ENCODE data around the gene BCL7A. TPM values are rescaled to one million over a fixed set of nuclear protein-coding genes. Genes with fewer than 3 reads are reported as not detected.

The BCL7A gene
- total and polyA plus RNA-seq, 2 experiments from 2014 or later, result 12.7 to 14.9 TPM

DNA sequence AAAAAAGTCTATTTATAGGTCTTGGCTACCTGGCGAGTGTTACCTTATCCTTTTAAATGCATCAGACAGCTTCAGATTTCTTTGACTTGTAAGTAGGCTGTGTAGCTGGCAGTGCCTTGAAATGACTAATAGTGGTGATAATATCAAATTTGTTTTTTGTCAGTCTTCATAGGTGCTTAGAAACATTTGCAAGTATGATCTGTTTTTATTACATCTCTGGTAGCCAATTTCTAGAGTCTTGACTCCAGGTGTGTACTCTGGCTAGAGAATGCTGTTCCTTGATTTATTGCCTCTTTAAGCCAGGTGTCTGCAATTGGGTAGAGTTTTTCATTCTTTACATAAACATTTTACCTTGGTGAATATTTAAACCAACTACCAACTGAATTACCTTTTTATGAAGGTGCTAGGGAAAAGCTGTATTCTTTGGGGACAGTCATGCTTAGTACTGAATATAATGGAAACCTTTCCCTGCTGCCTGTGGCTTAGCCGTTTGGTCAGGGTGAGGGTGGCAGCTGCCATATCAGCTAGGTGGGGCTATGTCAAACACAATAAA is 89.5 kb downstream of the BCL7A start:
- Histone ChIP-seq H3K4me1 (ENCODE audit: insufficient read depth) (peaks cover 5% of the 10 kb centered on the region; the same call in 1 of the 2 replicates), H3K9me2 (ENCODE audit: insufficient read depth) (no peaks in the 10 kb centered on the region), H2AFZ (no peak overlapping the region), H3K4me3 (no peak overlapping the region), H3K4me2 (no peak overlapping the region), H3K27ac (ENCODE audit: low read depth) (no peak overlapping the region), H4K20me1 (replicated peaks; ENCODE audit: insufficient read depth) (peaks cover 4% of the 10 kb centered on the region), H3K27me3 (ENCODE audit: insufficient read depth) (no peaks in the 10 kb centered on the region), H3K79me2 (replicated peaks; ENCODE audit: insufficient read depth) (peaks cover 27% of the 10 kb centered on the region), H3F3A (replicated peaks; ENCODE audit: low read depth) (no peaks in the 10 kb centered on the region), H3K36me3 (ENCODE audit: insufficient read depth) (no peaks in the 10 kb centered on the region)
- Mint-ChIP-seq H3K4me1 (peaks cover 8% of the 10 kb centered on the region; the same call in 2 of the 3 replicates), H3K36me3 (ENCODE audit: low read depth) (no peaks in the 10 kb centered on the region), H3K9me3 (no peaks in the 10 kb centered on the region), H3K4me3 (no peak overlapping the region), H3K27ac (no peak overlapping the region; the same call in 1 of the 2 replicates), H3K27me3 (ENCODE audit: insufficient read depth, low read depth, poor library complexity) (peaks cover 2% of the 10 kb centered on the region)
- DNase-seq (ENCODE audit: low spot score) (no peak), ATAC-seq (no peak)
- TF ChIP-seq ZNF114 (CRISPR knock-in tag; IDR thresholded peaks at IDR 0.05), result no peak
- TF ChIP-seq, protein P1, sequence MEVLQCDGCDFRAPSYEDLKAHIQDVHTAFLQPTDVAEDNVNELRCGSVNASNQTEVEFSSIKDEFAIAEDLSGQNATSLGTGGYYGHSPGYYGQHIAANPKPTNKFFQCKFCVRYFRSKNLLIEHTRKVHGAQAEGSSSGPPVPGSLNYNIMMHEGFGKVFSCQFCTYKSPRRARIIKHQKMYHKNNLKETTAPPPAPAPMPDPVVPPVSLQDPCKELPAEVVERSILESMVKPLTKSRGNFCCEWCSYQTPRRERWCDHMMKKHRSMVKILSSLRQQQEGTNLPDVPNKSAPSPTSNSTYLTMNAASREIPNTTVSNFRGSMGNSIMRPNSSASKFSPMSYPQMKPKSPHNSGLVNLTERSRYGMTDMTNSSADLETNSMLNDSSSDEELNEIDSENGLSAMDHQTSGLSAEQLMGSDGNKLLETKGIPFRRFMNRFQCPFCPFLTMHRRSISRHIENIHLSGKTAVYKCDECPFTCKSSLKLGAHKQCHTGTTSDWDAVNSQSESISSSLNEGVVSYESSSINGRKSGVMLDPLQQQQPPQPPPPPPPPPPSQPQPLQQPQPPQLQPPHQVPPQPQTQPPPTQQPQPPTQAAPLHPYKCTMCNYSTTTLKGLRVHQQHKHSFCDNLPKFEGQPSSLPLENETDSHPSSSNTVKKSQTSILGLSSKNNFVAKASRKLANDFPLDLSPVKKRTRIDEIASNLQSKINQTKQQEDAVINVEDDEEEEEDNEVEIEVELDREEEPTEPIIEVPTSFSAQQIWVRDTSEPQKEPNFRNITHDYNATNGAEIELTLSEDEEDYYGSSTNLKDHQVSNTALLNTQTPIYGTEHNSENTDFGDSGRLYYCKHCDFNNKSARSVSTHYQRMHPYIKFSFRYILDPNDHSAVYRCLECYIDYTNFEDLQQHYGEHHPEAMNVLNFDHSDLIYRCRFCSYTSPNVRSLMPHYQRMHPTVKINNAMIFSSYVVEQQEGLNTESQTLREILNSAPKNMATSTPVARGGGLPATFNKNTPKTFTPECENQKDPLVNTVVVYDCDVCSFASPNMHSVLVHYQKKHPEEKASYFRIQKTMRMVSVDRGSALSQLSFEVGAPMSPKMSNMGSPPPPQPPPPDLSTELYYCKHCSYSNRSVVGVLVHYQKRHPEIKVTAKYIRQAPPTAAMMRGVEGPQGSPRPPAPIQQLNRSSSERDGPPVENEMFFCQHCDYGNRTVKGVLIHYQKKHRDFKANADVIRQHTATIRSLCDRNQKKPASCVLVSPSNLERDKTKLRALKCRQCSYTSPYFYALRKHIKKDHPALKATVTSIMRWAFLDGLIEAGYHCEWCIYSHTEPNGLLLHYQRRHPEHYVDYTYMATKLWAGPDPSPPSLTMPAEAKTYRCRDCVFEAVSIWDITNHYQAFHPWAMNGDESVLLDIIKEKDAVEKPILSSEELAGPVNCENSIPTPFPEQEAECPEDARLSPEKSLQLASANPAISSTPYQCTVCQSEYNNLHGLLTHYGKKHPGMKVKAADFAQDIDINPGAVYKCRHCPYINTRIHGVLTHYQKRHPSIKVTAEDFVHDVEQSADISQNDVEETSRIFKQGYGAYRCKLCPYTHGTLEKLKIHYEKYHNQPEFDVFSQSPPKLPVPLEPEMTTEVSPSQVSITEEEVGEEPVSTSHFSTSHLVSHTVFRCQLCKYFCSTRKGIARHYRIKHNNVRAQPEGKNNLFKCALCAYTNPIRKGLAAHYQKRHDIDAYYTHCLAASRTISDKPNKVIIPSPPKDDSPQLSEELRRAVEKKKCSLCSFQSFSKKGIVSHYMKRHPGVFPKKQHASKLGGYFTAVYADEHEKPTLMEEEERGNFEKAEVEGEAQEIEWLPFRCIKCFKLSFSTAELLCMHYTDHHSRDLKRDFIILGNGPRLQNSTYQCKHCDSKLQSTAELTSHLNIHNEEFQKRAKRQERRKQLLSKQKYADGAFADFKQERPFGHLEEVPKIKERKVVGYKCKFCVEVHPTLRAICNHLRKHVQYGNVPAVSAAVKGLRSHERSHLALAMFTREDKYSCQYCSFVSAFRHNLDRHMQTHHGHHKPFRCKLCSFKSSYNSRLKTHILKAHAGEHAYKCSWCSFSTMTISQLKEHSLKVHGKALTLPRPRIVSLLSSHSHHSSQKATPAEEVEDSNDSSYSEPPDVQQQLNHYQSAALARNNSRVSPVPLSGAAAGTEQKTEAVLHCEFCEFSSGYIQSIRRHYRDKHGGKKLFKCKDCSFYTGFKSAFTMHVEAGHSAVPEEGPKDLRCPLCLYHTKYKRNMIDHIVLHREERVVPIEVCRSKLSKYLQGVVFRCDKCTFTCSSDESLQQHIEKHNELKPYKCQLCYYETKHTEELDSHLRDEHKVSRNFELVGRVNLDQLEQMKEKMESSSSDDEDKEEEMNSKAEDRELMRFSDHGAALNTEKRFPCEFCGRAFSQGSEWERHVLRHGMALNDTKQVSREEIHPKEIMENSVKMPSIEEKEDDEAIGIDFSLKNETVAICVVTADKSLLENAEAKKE (CRISPR knock-in tag; IDR thresholded peaks at IDR 0.05), result no peak
- no peak for TF ChIP-seq JUNB (IDR thresholded peaks at IDR 0.05; ENCODE audit: unreplicated experiment)
- TF ChIP-seq EZH2phosphoT487 (IDR thresholded peaks at IDR 0.05; ENCODE audit: unreplicated experiment), result no peak
- no peak for TF ChIP-seq ZNF331 (CRISPR knock-in tag; IDR thresholded peaks at IDR 0.05; ENCODE audit: low read depth)
- no peak for TF ChIP-seq CREB1 (CRISPR knock-in tag; IDR thresholded peaks at IDR 0.05; ENCODE audit: low read depth)
- no peak for TF ChIP-seq STAT1 (IDR thresholded peaks at IDR 0.05; ENCODE audit: unreplicated experiment)
- TF ChIP-seq POLR2AphosphoS5 (IDR thresholded peaks at IDR 0.05; ENCODE audit: low read depth), result no peak
- TF ChIP-seq NANOG (IDR thresholded peaks at IDR 0.05; ENCODE audit: borderline replicate concordance), result no peak

Other genes starting within 250 kb of the BCL7A start
- 31.9 and 53.4 TPM in 2 replicates for gene RHOF, start 228.2 kb upstream of the BCL7A start, total RNA-seq (2014; rRNA removed; shearing (Covaris generic))
- 8.7 and 10.5 TPM in 2 replicates for gene RHOF, start 228.2 kb upstream of the BCL7A start, polyA plus RNA-seq (2016; fragmentation: Nextera tagmentation; extraction: Ambion mirVana)
- 8.7 and 8.9 TPM in 2 replicates for gene SETD1B, start 217.9 kb upstream of the BCL7A start, total RNA-seq (2014; rRNA removed; shearing (Covaris generic))
- 3.1 and 3.4 TPM in 2 replicates for gene SETD1B, start 217.9 kb upstream of the BCL7A start, polyA plus RNA-seq (2016; fragmentation: Nextera tagmentation; extraction: Ambion mirVana)
- not detected in 2 replicates for gene HPD, start 163.0 kb upstream of the BCL7A start, total RNA-seq (2014; rRNA removed; shearing (Covaris generic))
- gene HPD, start 163.0 kb upstream of the BCL7A start, polyA plus RNA-seq (2016; fragmentation: Nextera tagmentation; extraction: Ambion mirVana), result 0.21 TPM in 1 of 2 replicates, not detected in the other
- 36.3 and 48.2 TPM in 2 replicates for gene PSMD9, start 133.1 kb upstream of the BCL7A start, total RNA-seq (2014; rRNA removed; shearing (Covaris generic))
- gene PSMD9, start 133.1 kb upstream of the BCL7A start, polyA plus RNA-seq (2016; fragmentation: Nextera tagmentation; extraction: Ambion mirVana), result 28.1 and 32.7 TPM in 2 replicates
- 1.6 and 2.5 TPM in 2 replicates for gene CFAP251, start 103.3 kb upstream of the BCL7A start, total RNA-seq (2014; rRNA removed; shearing (Covaris generic))
- gene CFAP251, start 103.3 kb upstream of the BCL7A start, polyA plus RNA-seq (2016; fragmentation: Nextera tagmentation; extraction: Ambion mirVana), result 0.70 and 1.4 TPM in 2 replicates
- 20.5 and 23.0 TPM in 2 replicates for gene MLXIP, start 56.9 kb downstream of the BCL7A start, total RNA-seq (2014; rRNA removed; shearing (Covaris generic))
- 16.2 and 21.0 TPM in 2 replicates for gene MLXIP, start 56.9 kb downstream of the BCL7A start, polyA plus RNA-seq (2016; fragmentation: Nextera tagmentation; extraction: Ambion mirVana)
- gene IL31, start 152.3 kb downstream of the BCL7A start, total RNA-seq (2014; rRNA removed; shearing (Covaris generic)), result not detected in 2 replicates
- not detected in 2 replicates for gene IL31, start 152.3 kb downstream of the BCL7A start, polyA plus RNA-seq (2016; fragmentation: Nextera tagmentation; extraction: Ambion mirVana)
- not detected in 2 replicates for gene LRRC43, start 161.2 kb downstream of the BCL7A start, total RNA-seq (2014; rRNA removed; shearing (Covaris generic))
- 0.45 TPM in 1 of 2 replicates, not detected in the other for gene LRRC43, start 161.2 kb downstream of the BCL7A start, polyA plus RNA-seq (2016; fragmentation: Nextera tagmentation; extraction: Ambion mirVana)
- gene B3GNT4, start 181.8 kb downstream of the BCL7A start, total RNA-seq (2014; rRNA removed; shearing (Covaris generic)), result 0.80 and 0.89 TPM in 2 replicates
- gene B3GNT4, start 181.8 kb downstream of the BCL7A start, polyA plus RNA-seq (2016; fragmentation: Nextera tagmentation; extraction: Ambion mirVana), result 1.8 and 2.4 TPM in 2 replicates
- 71.7 and 72.0 TPM in 2 replicates for gene DIABLO, start 204.2 kb downstream of the BCL7A start, total RNA-seq (2014; rRNA removed; shearing (Covaris generic))
- 77.0 and 82.7 TPM in 2 replicates for gene DIABLO, start 204.2 kb downstream of the BCL7A start, polyA plus RNA-seq (2016; fragmentation: Nextera tagmentation; extraction: Ambion mirVana)
- gene VPS33A, start 244.6 kb downstream of the BCL7A start, total RNA-seq (2014; rRNA removed; shearing (Covaris generic)), result 33.4 and 48.0 TPM in 2 replicates
- gene VPS33A, start 244.6 kb downstream of the BCL7A start, polyA plus RNA-seq (2016; fragmentation: Nextera tagmentation; extraction: Ambion mirVana), result 19.5 and 20.6 TPM in 2 replicates